ENCODE measurements around the gene INTS12. TPM values are rescaled to one million over a fixed set of nuclear protein-coding genes. Genes with fewer than 3 reads are reported as not detected.

INTS12 gene
- total RNA-seq, 1 donor from 2014 or later: 19.1 TPM

DNA sequence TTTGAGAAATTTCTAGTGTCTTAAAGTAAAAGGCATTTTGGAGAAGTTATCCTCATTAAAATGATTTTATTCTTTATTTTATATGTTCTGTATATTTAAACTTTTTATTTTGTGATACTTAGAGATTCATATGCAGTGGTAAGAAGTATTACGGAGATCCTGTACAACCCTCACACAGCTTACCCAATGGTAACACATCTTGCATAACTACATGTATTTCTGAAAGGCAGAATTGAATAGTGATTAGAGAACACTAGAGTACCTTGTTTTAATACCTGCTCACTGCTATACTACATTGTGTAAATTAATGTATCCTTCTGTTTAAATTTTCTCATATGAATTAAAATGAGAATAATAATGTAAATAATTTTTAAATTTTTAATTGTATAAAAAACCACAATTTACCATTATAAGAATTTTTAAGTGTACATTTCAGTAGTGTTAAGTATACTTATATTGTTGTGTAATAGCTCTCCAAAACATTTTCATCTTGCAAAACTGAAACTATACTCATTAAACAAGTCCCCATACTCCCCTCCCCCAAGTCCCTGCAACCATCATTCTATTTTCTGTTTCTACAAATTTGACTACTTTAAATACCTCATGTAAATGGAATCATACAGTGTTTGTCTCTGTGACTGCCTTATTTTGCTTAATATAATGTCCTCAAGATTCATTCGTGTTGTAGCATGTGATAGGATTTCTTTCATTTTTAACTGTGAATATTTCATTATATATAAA, 45.4 kb downstream of the INTS12 start:
- Histone ChIP-seq H3K4me3 (no peak overlapping the region), H3K4me1 (no peaks in the 10 kb centered on the region), H3K9me3 (no peaks in the 10 kb centered on the region), H3K27ac (no peak overlapping the region), H3K36me3 (no peaks in the 10 kb centered on the region), H3K27me3 (ENCODE audit: low read depth) (no peaks in the 10 kb centered on the region)
- intact Hi-C loops (cut with DNase I): no loop called here
- TF ChIP-seq, protein P1, sequence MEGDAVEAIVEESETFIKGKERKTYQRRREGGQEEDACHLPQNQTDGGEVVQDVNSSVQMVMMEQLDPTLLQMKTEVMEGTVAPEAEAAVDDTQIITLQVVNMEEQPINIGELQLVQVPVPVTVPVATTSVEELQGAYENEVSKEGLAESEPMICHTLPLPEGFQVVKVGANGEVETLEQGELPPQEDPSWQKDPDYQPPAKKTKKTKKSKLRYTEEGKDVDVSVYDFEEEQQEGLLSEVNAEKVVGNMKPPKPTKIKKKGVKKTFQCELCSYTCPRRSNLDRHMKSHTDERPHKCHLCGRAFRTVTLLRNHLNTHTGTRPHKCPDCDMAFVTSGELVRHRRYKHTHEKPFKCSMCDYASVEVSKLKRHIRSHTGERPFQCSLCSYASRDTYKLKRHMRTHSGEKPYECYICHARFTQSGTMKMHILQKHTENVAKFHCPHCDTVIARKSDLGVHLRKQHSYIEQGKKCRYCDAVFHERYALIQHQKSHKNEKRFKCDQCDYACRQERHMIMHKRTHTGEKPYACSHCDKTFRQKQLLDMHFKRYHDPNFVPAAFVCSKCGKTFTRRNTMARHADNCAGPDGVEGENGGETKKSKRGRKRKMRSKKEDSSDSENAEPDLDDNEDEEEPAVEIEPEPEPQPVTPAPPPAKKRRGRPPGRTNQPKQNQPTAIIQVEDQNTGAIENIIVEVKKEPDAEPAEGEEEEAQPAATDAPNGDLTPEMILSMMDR (IDR thresholded peaks at IDR 0.05): no peak
- ATAC-seq: peak; percentile 67 to 78
- DNase-seq: no peak

DNA sequence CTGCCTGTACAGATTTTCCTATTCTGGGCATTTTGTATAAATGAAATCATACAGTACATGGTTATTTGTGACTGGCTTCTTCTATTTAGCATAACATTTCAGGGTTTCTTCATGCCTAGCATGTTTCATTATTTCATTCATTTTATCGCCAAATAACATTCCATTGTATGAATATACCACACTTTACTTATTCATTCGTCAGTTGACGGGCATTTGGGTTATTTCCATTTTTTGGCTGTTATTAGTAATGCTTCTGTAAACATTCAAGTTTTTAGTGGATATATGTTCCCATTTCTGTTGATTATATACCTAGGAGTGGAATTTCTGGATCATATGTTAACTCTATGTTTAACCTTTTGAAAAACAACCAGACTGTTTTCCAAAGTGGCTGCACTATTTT, 47.5 kb downstream of the INTS12 start:
- TF ChIP-seq, protein P1 (IDR thresholded peaks at IDR 0.05): no peak
- H3K27ac ChIP-seq: no peak overlapping the region
- DNase-seq (no peak), ATAC-seq (no peak)
- H3K4me1 ChIP-seq: no peaks in the 10 kb centered on the region
- intact Hi-C loops (cut with DNase I): no loop called here
- no peaks in the 10 kb centered on the region for H3K36me3 ChIP-seq
- H3K27me3 ChIP-seq (ENCODE audit: low read depth): no peaks in the 10 kb centered on the region
- no peaks in the 10 kb centered on the region for H3K9me3 ChIP-seq
- no peak overlapping the region for H3K4me3 ChIP-seq

DNA sequence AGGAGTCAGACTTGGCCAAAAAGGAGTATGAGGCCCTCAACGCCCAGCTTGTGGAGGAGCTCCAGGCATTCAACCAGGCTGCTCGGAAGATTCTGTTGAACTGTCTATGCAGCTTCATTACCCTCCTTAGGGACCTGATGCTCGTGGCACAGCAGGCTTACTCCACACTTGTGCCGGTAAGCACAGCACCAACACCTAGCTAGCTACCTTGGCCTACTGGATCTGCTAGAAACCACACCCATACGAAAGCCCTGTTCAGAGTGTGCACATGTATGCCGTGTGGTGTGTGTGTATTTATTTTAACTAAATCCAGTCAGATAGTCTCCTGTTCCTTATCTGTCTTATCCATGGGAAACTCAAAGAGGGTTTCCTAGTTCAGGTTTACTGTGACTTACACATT, 49.3 kb downstream of the INTS12 start:
- DNase-seq: no peak
- Histone ChIP-seq H3K9me3 (no peaks in the 10 kb centered on the region), H3K4me3 (no peak overlapping the region), H3K27ac (no peak overlapping the region), H3K27me3 (ENCODE audit: low read depth) (no peaks in the 10 kb centered on the region), H3K4me1 (no peaks in the 10 kb centered on the region), H3K36me3 (no peaks in the 10 kb centered on the region)
- no peak for ATAC-seq
- TF ChIP-seq, protein P1 (IDR thresholded peaks at IDR 0.05): no peak
- intact Hi-C loops (cut with DNase I): no loop called here

DNA sequence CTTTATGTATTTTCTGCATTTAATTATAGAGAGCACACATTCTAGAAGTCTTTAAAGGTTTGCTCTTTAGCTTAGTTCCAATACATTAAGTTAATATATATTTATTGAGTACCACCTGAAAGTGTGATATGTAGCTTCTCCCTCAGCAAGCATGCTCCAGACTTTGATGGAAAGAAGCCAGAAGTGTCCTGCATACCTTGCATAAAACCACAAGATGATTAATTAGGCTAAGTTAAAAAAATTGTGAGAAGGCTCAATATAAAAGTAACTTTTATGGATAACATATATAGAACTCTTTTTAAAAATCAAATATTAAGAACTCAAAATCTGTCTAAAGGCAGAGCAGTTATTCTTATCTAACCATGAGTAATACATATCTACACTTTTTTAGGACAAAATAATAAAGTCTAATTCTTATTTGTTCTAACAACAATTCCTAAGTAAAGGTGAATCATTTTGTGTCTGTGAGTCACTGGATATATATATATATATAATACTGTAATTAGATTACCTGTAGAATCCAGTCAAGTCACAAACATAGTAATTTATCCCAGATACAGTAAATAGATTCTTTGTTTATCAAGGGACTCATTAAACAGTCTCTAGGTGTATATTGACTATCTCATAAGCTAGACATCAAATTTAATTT, 51.2 kb downstream of the INTS12 start:
- TF ChIP-seq, protein P1 (IDR thresholded peaks at IDR 0.05): no peak
- no peaks in the 10 kb centered on the region for H3K9me3 ChIP-seq
- ATAC-seq: no peak
- no peak overlapping the region for H3K4me3 ChIP-seq
- no peaks in the 10 kb centered on the region for H3K4me1 ChIP-seq
- intact Hi-C loops (cut with DNase I): no loop called here
- H3K36me3 ChIP-seq: no peaks in the 10 kb centered on the region
- no peaks in the 10 kb centered on the region for H3K27me3 ChIP-seq (ENCODE audit: low read depth)
- H3K27ac ChIP-seq: no peak overlapping the region
- no peak for DNase-seq

DNA sequence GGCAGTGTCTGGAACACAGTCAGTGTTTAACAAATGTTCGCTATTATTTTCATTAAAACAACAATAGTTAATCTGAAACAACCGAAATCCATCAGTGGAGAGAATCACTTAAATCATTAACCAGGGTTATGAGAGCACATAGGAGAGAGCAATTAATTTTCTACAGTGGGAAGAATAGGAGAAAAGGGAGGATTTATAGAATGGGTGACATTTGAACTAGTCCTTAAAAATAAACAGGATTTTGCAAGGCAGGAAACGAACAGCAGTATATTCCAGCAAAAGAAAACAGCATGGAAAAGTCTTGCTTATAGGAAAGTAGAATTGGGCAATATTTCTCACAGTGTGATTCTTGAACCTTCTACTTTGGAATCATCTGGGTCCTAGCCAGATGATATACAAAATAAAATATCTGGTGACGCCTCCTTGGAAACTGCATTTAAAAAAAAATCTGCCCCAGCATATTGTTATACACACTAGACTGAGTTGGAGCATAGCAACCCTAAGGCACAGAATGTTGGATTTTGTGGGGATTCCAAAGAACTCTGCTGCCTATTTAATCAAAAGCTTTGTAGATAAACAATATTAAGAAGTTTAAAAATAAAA, 56.1 kb downstream of the INTS12 start:
- ATAC-seq (no peak), DNase-seq (no peak)
- no peaks in the 10 kb centered on the region for H3K36me3 ChIP-seq
- H3K9me3 ChIP-seq: no peaks in the 10 kb centered on the region
- H3K4me3 ChIP-seq: no peak overlapping the region
- TF ChIP-seq, protein P1 (IDR thresholded peaks at IDR 0.05): no peak
- intact Hi-C loops (cut with DNase I): no loop called here
- H3K27me3 ChIP-seq (ENCODE audit: low read depth): no peaks in the 10 kb centered on the region
- H3K4me1 ChIP-seq: no peaks in the 10 kb centered on the region
- no peak overlapping the region for H3K27ac ChIP-seq
